HPDE6-E6E7 (cell line): ENCODE data around the gene PGA5.

ENCODE experiments used
- DNase-seq: peaks from one replicate; pipeline ENCODE4 v3.0.0; 2011; ENCODE audit warnings: missing footprints; ENCODE audit errors: extremely low spot score

The PGA5 gene

DNA sequence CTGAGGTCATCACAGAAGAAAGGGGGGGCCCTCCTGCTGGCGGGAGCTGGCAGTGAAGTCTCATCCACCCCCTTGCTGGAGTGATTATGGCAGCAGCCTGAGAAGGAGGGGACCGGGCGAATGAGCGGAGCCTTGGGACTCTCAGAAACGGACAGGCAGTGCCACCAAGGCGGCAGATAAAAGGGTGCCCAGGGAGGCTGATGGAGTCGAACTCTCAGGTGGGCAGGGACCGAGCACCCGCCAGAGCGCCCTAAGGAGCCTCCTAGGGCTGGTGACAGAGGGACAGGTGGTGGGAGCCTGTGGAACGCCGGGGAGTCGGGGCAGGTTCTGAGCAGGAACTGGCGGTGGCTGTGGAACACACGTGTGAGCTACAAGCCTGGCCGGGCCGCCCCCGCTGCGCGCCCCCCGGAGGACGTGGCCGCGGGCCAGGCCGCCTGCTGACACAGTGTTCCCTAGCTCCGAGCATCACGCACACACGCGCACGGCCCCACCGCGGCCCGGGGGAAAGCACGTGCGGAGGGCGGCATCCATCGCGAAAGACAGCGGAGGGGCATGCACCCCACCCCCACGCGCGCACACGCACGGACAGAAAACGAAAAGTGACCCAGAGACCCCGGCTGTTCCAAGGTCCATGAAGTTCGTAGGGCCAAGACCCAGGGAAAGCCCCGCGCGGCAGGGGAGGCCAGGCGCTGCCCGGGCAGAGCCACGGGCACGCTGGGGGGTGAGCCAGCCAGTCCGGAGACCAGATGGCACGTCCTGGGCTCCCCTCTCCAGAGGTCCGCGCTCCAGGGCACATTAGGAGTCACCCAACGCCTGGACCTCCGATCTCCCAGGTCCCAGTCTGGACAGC is 53.1 kb downstream of the PGA5 start:
- DNase-seq: peak; percentile 36

DNA sequence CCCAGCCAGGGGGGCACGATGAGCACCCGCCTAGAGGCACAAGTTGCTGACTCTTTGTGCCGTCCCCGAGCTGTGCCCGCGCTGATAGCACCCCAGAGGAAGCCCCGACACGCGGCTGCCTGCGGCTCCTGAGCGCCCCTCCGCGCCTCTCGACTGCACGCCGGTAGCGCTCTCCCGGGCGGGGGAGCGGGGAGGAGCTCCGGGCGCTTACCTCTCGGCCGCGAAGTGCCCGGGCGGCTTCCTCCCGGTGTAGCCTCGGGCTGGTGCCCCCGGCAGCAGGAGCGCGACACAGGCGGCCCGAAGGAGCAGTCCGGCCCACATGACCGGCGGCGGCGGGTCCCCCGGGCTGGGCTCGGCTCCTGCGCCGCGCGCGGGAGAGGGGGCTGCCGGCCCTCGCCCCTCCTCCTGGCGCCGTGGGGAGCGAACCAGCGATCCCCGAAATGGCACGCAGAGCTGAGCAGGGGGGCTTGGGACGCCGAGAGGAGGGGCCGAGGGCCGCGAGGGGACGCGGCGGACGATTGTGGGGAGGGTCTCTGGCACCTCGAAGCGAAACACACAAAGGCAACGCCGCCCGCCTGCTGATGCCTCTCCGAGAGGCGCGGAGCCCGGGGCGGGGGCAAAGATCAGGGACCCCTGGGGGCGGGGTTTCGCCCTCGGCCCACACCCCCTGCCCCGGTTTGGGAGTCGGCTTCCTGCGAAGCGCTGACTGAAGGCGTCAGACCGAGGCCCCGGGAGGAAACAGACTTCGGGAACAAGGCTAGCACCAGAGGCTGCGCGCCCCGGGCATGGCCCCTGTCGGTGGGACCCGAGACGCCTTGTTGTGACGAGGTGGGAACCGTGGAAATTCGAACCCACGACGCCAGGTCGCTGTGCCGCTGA is 54.0 kb downstream of the PGA5 start, which contains the start of gene VWCE:
TSS of gene VWCE (minus strand) at position 600 of the 879 bp plus-strand sequence. CDS start at position 321, 279 bp downstream.
- DNase-seq: peak; percentile 56

DNA sequence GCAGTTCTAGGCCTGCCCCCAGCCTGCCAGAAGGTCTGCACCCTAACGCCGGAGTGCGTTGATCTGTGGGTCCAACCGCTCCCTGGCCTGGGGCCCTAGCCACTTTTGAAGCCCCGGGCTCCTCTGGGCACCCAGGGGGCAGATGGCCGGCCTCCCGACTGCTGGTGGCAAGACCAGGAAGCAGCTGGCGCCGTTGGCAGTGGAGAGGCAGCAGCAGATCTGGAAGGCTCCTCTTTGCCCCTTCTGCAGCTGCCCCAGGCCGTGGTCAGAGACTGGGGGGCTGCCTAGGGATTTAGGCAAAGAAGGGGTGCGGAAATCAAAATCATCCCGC is 54.6 kb downstream of the PGA5 start:
- DNase-seq: no peak

DNA sequence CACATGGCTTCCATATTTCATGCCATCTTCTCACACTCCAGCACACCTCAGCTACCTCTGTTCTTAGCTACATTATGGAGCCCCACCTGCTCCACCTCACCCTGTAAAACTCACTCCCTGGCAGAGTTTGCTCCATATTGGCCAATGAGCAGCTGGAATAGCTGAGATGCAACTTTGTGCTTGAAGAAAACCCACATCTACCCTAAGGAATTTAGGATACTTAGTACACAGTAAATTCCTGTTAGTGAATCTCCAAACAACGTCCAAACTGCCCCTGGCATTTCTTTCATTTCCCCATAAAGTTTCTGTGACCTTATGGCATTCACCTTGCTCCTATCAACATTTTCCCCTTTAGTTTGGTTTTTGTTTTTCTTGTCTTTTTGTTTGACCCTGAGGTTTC is 56.4 kb downstream of the PGA5 start:
- no peak for DNase-seq

DNA sequence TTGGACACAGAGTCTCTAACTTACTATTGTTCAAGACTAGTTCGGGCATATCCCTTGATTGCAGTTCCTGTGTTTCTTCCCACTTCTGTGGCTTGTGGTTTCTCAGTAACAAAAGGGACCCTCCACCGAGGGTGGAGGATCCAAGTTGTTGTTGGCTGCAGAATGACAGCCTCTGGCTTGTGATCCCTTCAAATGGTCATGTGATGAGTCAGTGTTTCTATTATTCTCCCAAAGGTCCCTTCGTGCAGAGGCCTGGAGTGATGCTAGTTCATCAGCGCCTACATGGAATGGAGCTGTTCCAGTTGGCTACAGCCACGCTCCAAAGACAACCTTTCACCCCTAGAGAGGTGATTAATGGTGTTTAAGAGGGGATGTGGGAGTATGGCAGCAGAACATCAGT is 56.8 kb downstream of the PGA5 start:
- DNase-seq: peak; percentile 80

DNA sequence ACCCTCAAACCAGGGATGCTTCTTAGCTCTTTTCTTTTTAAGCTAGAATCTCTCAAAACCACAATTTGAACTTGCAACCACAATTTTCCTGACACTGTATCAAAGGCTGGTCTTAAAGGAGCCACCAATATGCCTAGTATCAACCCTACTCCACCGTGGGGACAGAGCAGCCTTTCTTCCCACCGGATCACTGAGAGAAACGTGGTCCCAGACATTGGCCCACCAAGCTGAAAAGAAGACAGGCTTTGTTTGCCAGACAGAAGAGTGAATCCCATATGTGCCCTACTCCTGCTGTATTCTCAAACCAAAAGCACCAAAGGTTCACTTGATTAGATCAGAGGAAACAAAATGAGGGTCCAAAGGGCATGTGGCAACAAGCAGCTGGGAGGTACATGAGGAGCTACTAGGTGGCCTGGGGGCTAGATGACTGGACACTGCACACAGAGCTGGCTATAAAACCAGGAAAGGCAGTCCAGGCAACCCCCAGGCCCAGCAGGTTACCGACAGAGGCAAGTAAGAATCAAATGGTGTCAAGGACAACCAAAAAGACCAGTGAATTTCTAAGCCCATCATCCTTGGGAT is 57.8 kb downstream of the PGA5 start:
- no peak for DNase-seq
